WTC11 (cell line): ENCODE data around the gene MID1.

Experiments
- EMX1 ChIP-seq: fragments of 250-450 bp; sonication (Bioruptor Pico); IDR thresholded peaks from 2 replicates; pipeline ENCODE4 v1.8.0; 2021; ENCODE audit warnings: mild to moderate bottlenecking
- ETV6 ChIP-seq: sonication (generic); formaldehyde crosslinking; IDR thresholded peaks from 2 replicates; pipeline ENCODE4 v1.8.1; 2022; ENCODE audit warnings: mild to moderate bottlenecking, missing genetic modification reagents
- NFATC4 ChIP-seq: fragments of 250-450 bp; sonication (Bioruptor Pico); IDR thresholded peaks from 2 replicates; pipeline ENCODE4 v1.9.0; 2021; ENCODE audit warnings: mild to moderate bottlenecking
- PRDM15 ChIP-seq: sonication (generic); formaldehyde crosslinking; IDR thresholded peaks from 2 replicates; pipeline ENCODE4 v1.8.0; 2022; ENCODE audit warnings: missing genetic modification reagents

GRCh38 chrX:10525381-10526120, 94.8 kb downstream of the MID1 start:
- TF ChIP-seq PRDM15 (CRISPR knock-in tag) (no peak), EMX1 (no peak), NFATC4 (no peak), ETV6 (CRISPR knock-in tag) (no peak)
